PFSK-1 (cell line): Measurements from ENCODE around the gene SYNPR.

Experiments
- FOXP2 ChIP-seq: optimal IDR thresholded peaks from 2 replicates; pipeline ENCODE3; 2011; ENCODE audit warnings: borderline replicate concordance, control low read depth, inconsistent platforms; ENCODE audit not compliant: insufficient read depth; ENCODE audit errors: extremely low read length, extremely low read depth
- POLR2AphosphoS5 ChIP-seq: IDR thresholded peaks from 2 replicates; pipeline ENCODE4 v1.6.1; 2012; ENCODE audit warnings: low read depth, mild to moderate bottlenecking, control low read depth, low read length, moderate library complexity
- SIN3A ChIP-seq: IDR thresholded peaks from 2 replicates; pipeline ENCODE4 v1.6.1; 2012; ENCODE audit warnings: mild to moderate bottlenecking, low read length, moderate library complexity, borderline replicate concordance; ENCODE audit not compliant: insufficient read depth
- TAF1 ChIP-seq: IDR thresholded peaks from 2 replicates; pipeline ENCODE4 v1.6.1; 2012; ENCODE audit warnings: low read length, control low read depth, borderline replicate concordance; ENCODE audit not compliant: insufficient read depth
- TF ChIP-seq, protein P1 (sequence below), 2 experiments: IDR thresholded peaks; 2 replicates each; pipeline versions ENCODE4 v1.6.1 to v1.8.0; 2011 to 2012; ENCODE audit warnings: low read depth in 2 of 2, low read length in 2 of 2, control low read depth in 1 of 2, inconsistent platforms in 1 of 2, mild to moderate bottlenecking in 1 of 2, moderate library complexity in 1 of 2; ENCODE audit not compliant: insufficient read depth in 1 of 2

The SYNPR gene

DNA sequence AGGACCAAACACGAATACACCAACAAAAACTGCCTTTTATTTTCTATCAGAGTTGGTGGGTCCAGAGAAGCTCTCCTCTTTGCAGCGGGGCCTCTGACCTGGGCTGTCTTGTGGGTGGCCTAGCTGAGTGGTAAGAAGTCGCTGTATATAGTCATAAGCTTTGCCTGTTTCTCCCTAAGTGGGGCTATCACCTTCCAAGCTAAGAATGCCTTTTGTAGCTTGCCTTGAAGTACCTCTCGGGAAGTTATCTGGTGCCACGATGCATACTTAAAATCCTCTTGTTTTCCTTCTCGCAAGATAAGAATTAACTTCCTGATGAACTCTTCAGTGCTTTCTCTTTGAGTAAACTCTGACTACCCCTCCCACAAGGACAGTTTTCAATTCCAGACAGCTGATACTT lies 178.8 kb downstream of the SYNPR start:
- no peak for TF ChIP-seq POLR2AphosphoS5
- no peak for TF ChIP-seq SIN3A

DNA sequence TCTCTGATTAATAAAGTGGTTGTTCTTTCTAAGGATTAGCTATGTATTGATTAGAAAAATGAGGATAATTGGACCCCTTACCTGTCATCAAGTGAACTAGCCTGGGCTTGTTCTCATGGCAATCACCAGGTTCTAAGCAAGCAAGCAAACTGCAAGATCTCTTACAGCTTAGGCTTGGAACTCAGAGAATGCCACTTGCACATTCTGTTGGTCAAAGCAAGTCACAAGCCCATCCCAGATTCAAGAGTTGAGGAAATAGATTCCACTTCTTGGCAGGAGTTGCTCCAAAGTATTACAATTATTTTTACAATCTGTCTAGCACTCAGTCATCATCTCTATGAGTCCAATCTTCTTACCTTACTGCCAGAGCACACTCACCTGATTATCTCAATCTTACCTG lies 180.3 kb downstream of the SYNPR start:
- TF ChIP-seq TAF1 = no peak
- no peak for TF ChIP-seq FOXP2
- no peak for TF ChIP-seq SIN3A
- TF ChIP-seq, protein P1, sequence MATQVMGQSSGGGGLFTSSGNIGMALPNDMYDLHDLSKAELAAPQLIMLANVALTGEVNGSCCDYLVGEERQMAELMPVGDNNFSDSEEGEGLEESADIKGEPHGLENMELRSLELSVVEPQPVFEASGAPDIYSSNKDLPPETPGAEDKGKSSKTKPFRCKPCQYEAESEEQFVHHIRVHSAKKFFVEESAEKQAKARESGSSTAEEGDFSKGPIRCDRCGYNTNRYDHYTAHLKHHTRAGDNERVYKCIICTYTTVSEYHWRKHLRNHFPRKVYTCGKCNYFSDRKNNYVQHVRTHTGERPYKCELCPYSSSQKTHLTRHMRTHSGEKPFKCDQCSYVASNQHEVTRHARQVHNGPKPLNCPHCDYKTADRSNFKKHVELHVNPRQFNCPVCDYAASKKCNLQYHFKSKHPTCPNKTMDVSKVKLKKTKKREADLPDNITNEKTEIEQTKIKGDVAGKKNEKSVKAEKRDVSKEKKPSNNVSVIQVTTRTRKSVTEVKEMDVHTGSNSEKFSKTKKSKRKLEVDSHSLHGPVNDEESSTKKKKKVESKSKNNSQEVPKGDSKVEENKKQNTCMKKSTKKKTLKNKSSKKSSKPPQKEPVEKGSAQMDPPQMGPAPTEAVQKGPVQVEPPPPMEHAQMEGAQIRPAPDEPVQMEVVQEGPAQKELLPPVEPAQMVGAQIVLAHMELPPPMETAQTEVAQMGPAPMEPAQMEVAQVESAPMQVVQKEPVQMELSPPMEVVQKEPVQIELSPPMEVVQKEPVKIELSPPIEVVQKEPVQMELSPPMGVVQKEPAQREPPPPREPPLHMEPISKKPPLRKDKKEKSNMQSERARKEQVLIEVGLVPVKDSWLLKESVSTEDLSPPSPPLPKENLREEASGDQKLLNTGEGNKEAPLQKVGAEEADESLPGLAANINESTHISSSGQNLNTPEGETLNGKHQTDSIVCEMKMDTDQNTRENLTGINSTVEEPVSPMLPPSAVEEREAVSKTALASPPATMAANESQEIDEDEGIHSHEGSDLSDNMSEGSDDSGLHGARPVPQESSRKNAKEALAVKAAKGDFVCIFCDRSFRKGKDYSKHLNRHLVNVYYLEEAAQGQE (IDR thresholded peaks at IDR 0.05; ENCODE audit: insufficient read depth in 1 of 2, low read depth in 2 of 2, low read length in 2 of 2) = no peak
- TF ChIP-seq POLR2AphosphoS5 = no peak

DNA sequence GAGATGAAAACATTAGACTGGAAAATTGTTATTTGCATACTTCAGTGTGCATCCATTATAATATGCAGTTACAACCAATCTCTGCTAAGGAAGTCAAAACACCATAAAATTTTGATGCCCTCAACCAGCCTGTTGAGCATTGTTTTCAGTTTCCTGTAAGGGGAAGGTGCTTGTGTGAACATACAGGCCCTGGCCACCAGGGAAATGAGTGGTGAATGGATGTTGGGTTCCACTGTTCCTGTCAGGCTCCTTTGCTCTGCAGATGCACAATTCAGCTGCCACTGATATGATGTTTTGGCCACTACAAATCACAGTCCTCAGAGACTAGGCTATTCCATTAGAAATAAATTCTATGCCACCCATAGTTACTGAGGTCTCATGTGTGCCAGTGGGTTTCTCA lies 184.6 kb downstream of the SYNPR start:
- TF ChIP-seq POLR2AphosphoS5 = no peak
- no peak for TF ChIP-seq SIN3A
- TF ChIP-seq, protein P1 (IDR thresholded peaks at IDR 0.05; ENCODE audit: insufficient read depth in 1 of 2, low read depth in 2 of 2, low read length in 2 of 2) = no peak
- no peak for TF ChIP-seq FOXP2
- TF ChIP-seq TAF1 = no peak

DNA sequence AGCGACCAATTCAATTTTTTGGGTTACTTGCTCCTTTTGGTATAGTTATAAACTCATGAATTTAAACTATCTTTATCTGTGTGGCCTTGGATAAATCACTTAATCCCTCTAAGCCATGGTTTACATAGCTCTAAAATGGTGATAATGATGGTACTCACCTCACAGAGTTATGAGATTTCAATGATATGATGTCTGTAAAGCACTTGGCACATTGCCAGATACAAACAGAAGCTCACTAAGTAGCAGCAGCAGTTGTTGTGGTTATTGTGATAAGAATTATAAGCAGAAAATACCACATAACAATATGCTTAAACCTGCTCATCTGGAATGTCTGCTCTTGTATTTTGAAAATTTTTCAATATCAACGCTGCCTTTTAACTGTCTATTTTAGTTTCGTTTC lies 189.3 kb downstream of the SYNPR start:
- TF ChIP-seq TAF1 = no peak
- no peak for TF ChIP-seq POLR2AphosphoS5
- no peak for TF ChIP-seq FOXP2
- TF ChIP-seq, protein P1 (IDR thresholded peaks at IDR 0.05; ENCODE audit: insufficient read depth in 1 of 2, low read depth in 2 of 2, low read length in 2 of 2) = no peak

DNA sequence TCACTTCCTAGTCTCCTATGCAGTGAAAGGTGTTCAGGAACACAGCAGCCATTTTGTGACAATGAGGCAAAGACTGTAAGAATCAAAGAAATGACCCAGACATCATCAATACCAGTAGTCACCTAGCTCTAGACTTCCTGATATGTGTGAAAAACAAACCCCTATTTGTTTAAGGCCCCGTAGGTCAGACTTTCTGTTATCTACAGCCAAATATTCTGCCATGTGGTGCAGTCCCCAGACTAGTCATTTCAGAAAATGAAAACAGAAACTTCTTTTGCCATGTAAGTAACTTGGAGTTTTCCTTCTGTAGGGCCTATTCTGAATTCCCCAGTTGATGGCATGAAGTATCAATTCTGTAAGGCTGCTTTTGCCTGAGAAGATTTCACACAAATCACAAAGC lies 192.6 kb downstream of the SYNPR start:
- TF ChIP-seq SIN3A = no peak
- TF ChIP-seq POLR2AphosphoS5 = no peak

DNA sequence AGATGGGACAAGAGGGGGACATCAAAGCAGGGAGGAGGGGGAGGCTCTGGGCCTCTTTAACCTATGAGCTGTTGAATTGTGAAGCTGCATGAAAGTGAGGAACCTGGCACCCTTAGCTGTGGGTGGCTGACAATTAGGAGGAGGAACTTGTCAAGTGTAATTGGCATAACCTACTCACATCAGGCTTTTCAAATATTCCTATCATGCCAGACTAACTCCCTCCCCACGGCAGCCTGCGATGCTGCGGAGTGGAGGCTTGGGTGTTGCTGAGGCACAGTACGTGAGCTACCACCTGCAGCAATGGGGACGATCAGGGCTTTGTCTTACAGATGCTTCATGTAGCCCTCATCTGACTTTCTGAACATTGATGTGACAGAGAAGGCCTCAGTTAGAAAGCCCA lies 193.7 kb downstream of the SYNPR start:
- TF ChIP-seq FOXP2 (no peak), POLR2AphosphoS5 (no peak)

DNA sequence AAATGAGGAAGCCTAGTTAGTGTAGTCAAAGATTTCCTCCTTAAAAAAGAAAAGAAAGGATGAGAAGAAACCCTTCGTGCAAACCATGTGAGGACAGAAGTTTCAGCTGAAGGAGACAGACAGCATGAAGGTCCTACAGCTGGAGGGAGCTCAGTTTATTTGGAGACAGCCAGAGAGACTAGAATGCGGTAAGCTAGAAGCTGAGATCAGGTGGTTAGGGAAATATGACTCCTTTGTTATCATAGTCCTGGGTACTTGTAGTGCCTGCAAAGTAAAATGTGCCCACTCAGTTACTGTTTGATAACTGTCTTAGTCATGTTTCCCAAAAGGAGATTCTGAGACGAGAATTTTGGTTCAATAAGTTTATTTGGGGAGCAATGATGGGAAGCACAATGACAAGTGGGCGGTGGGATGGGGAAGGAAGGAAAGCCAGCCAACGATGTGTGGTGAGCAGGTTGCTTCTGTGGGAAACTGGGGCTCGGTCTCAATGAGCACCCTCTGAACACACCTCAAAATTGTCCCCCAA lies 195.6 kb downstream of the SYNPR start:
- TF ChIP-seq TAF1 = no peak
